ENCODE measurements around the gene NHLRC2.

The NHLRC2 gene

GRCh38 chr10:113865901-113866300 is 11.4 kb downstream of the NHLRC2 start:
- no peak for DNase-seq (ENCODE audit: low spot score)

- peak; percentile 52 for DNase-seq (ENCODE audit: low spot score)
Observed at GRCh38 chr10:113866551-113867394, 12.3 kb downstream of the NHLRC2 start.

GRCh38 chr10:113867904-113868303 is 13.4 kb downstream of the NHLRC2 start:
- DNase-seq (ENCODE audit: low spot score) = no peak

GRCh38 chr10:113869789-113870188 is 15.3 kb downstream of the NHLRC2 start:
- no peak for DNase-seq (ENCODE audit: low spot score)

- no peak for DNase-seq (ENCODE audit: low spot score)
Observed at GRCh38 chr10:113872139-113873030, 17.9 kb downstream of the NHLRC2 start.

GRCh38 chr10:113875212-113875611 is 20.8 kb downstream of the NHLRC2 start:
- no peak for DNase-seq (ENCODE audit: low spot score)

- DNase-seq (ENCODE audit: low spot score) = no peak
Observed at GRCh38 chr10:113876461-113876860, 22.0 kb downstream of the NHLRC2 start.

- no peak for DNase-seq (ENCODE audit: low spot score)
Observed at GRCh38 chr10:113879691-113880090, 25.2 kb downstream of the NHLRC2 start.

GRCh38 chr10:113880236-113880635 is 25.8 kb downstream of the NHLRC2 start:
- DNase-seq (ENCODE audit: low spot score) = no peak

- no peak for DNase-seq (ENCODE audit: low spot score)
Observed at GRCh38 chr10:113882240-113882639, 27.8 kb downstream of the NHLRC2 start.

GRCh38 chr10:113889911-113890310 is 35.5 kb downstream of the NHLRC2 start:
- DNase-seq (ENCODE audit: low spot score) = no peak

- no peak for DNase-seq (ENCODE audit: low spot score)
Observed at GRCh38 chr10:113890769-113891168, 36.3 kb downstream of the NHLRC2 start.

GRCh38 chr10:113891476-113891875 is 37.0 kb downstream of the NHLRC2 start:
- no peak for DNase-seq (ENCODE audit: low spot score)

- DNase-seq (ENCODE audit: low spot score) = no peak
Observed at GRCh38 chr10:113893570-113893969, 39.1 kb downstream of the NHLRC2 start.

- no peak for DNase-seq (ENCODE audit: low spot score)
Observed at GRCh38 chr10:113894581-113894980, 40.1 kb downstream of the NHLRC2 start.

GRCh38 chr10:113895018-113895417 is 40.6 kb downstream of the NHLRC2 start:
- no peak for DNase-seq (ENCODE audit: low spot score)

GRCh38 chr10:113897693-113898618 is 43.5 kb downstream of the NHLRC2 start:
- peak; percentile 46 for DNase-seq (ENCODE audit: low spot score)

- no peak for DNase-seq (ENCODE audit: low spot score)
Observed at GRCh38 chr10:113899952-113900598, 45.6 kb downstream of the NHLRC2 start.

- no peak for DNase-seq (ENCODE audit: low spot score)
Observed at GRCh38 chr10:113905756-113906155, 51.3 kb downstream of the NHLRC2 start.

GRCh38 chr10:113907166-113907565 is 52.7 kb downstream of the NHLRC2 start:
- DNase-seq (ENCODE audit: low spot score) = no peak

GRCh38 chr10:113908236-113908635 is 53.8 kb downstream of the NHLRC2 start:
- no peak for DNase-seq (ENCODE audit: low spot score)
